Umbilical cord (tissue), 2 donors: Measurements from ENCODE around the gene QPCT. TPM values are rescaled to one million over a fixed set of nuclear protein-coding genes. Genes with fewer than 3 reads are reported as not detected.

Source experiments
- DNase-seq: peaks from one replicate; pipeline ENCODE4 v3.0.0-alpha.2; 2015; ENCODE audit warnings: low spot score
- total RNA-seq: library from RNA; depleted of rRNA; stranded (reverse); fragments of >200 nt; gene quantifications from one replicate; pipeline ENCODE4 v1.2.3, GENCODE V29; 2014; ENCODE audit warnings: low replicate concordance; ENCODE audit not compliant: insufficient read depth

The QPCT gene
- total RNA-seq, 1 donor from 2014 or later, result 37.6 TPM

- peak; percentile 80 for DNase-seq
These were observed 19.4 kb upstream of the QPCT start, which contains the start of gene PRKD3 for GRCh38 chr2:37324786-37325624. TSS of gene PRKD3 (minus strand) at chr2:37324833. CDS start at chr2:37316524, 8,309 bp downstream.

- no peak for DNase-seq
These were observed 18.8 kb upstream of the QPCT start for GRCh38 chr2:37325625-37326071.

GRCh38 chr2:37326285-37326684 is 18.1 kb upstream of the QPCT start:
- peak; percentile 92 for DNase-seq

GRCh38 chr2:37326866-37327634 is 17.4 kb upstream of the QPCT start:
- peak; percentile 29 for DNase-seq

- no peak for DNase-seq
These were observed 13.7 kb upstream of the QPCT start for GRCh38 chr2:37330681-37331080.

GRCh38 chr2:37332560-37332959 is 11.9 kb upstream of the QPCT start:
- no peak for DNase-seq

GRCh38 chr2:37333256-37333655 is 11.2 kb upstream of the QPCT start:
- DNase-seq, result no peak

- no peak for DNase-seq
These were observed 8.8 kb upstream of the QPCT start for GRCh38 chr2:37335604-37336003.

- DNase-seq, result peak; percentile 28
These were observed 6.7 kb upstream of the QPCT start for GRCh38 chr2:37337620-37338280.

GRCh38 chr2:37338933-37339332 is 5.5 kb upstream of the QPCT start:
- no peak for DNase-seq

- no peak for DNase-seq
These were observed 3.8 kb upstream of the QPCT start for GRCh38 chr2:37340637-37341036.

- no peak for DNase-seq
These were observed 1.7 kb upstream of the QPCT start for GRCh38 chr2:37342591-37343220.

- DNase-seq, result peak; percentile 75
These were observed 644 bp upstream of the QPCT start for GRCh38 chr2:37343537-37344434.

- peak; percentile 25 for DNase-seq
These were observed 3.7 kb downstream of the QPCT start for GRCh38 chr2:37348155-37348554.

- DNase-seq, result no peak
These were observed 4.9 kb downstream of the QPCT start for GRCh38 chr2:37349231-37349860.

GRCh38 chr2:37350034-37350433 is 5.6 kb downstream of the QPCT start:
- DNase-seq, result no peak

GRCh38 chr2:37354531-37354930 is 10.1 kb downstream of the QPCT start:
- DNase-seq, result peak; percentile 51

GRCh38 chr2:37355735-37356134 is 11.3 kb downstream of the QPCT start:
- DNase-seq, result no peak

- DNase-seq, result no peak
These were observed 11.9 kb downstream of the QPCT start for GRCh38 chr2:37356299-37356698.

- DNase-seq, result no peak
These were observed 12.6 kb downstream of the QPCT start for GRCh38 chr2:37357069-37357468.
